ENCODE measurements around the gene HEYL.
A peak's percentile ranks its signal among the peaks of the same experiment; 100 is the strongest.

HEYL gene

DNA sequence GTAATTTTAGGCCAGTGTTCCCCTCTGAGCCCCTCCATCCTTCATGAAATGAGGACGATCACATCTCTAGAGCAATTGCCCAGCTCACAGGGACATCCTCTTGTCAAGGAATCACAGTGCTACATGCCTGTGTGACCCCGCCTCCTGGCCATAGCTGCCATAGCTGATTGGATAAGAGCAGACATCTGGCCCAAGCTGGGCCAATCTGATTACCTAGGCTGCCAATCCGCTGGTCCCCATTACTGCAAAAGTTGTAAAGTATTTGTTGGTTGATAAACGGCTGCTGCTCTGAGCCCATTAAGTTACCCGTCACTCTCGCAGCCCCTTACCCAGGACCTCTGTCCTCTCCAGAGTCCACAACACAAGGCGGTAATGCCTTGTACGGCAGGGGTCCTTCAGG, 24.1 kb upstream of the HEYL start:
- Histone ChIP-seq H3K9me3 (ENCODE audit: severe bottlenecking) (no peaks in the 10 kb centered on the region), H3K27me3 (ENCODE audit: insufficient read depth, low read depth, severe bottlenecking) (no peaks in the 10 kb centered on the region), H3K27ac (no peak overlapping the region), H3K4me3 (ENCODE audit: low read depth, low read length) (no peak overlapping the region), H3K36me3 (no peaks in the 10 kb centered on the region)
- TF ChIP-seq, protein P1, sequence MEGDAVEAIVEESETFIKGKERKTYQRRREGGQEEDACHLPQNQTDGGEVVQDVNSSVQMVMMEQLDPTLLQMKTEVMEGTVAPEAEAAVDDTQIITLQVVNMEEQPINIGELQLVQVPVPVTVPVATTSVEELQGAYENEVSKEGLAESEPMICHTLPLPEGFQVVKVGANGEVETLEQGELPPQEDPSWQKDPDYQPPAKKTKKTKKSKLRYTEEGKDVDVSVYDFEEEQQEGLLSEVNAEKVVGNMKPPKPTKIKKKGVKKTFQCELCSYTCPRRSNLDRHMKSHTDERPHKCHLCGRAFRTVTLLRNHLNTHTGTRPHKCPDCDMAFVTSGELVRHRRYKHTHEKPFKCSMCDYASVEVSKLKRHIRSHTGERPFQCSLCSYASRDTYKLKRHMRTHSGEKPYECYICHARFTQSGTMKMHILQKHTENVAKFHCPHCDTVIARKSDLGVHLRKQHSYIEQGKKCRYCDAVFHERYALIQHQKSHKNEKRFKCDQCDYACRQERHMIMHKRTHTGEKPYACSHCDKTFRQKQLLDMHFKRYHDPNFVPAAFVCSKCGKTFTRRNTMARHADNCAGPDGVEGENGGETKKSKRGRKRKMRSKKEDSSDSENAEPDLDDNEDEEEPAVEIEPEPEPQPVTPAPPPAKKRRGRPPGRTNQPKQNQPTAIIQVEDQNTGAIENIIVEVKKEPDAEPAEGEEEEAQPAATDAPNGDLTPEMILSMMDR (IDR thresholded peaks at IDR 0.05; ENCODE audit: low read depth, low read length): no peak
- no peak for DNase-seq

DNA sequence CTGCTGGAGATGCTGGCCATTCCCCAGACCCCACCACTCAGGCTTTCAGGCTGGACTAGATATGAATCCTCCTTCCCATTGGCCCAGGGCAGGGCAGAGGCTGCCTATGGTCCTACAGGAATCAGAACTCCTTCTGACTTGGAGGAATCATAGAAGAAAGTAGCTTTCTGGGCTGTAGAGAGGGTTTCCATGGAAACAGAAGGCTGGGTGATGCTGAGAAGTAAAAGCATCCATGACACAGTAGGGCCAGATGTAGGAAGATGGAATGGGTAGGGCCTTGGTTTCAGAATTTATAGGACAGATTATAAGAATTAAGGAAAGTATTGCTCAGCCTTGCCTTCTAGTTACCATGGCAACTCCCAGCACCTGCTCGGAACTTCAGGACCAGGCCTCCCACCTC, 23.4 kb upstream of the HEYL start:
- Histone ChIP-seq H3K36me3 (no peaks in the 10 kb centered on the region), H3K9me3 (ENCODE audit: severe bottlenecking) (no peaks in the 10 kb centered on the region), H3K27ac (no peak overlapping the region), H3K27me3 (ENCODE audit: insufficient read depth, low read depth, severe bottlenecking) (no peaks in the 10 kb centered on the region), H3K4me3 (ENCODE audit: low read depth, low read length) (no peak overlapping the region)
- TF ChIP-seq, protein P1 (IDR thresholded peaks at IDR 0.05; ENCODE audit: low read depth, low read length): no peak
- DNase-seq: no peak

DNA sequence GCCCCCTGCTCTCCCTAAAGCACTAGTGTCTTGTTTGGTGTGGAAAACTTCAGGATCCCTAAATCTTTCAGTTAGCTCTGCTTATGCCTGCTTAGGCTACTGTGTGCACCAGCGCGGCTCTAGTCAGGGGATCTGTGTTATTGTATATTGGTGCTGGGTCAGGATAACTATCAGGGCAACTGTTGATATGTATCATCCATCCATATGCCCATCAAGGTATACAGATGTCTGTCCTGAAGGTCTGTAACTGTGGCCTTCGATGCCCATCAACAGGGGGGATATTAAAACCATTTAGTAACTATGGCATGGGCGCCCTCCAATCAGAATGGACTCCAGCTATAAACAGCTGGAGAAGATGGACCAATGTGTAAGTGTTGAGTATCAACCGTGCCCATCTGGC, 20.1 kb upstream of the HEYL start:
- H3K36me3 ChIP-seq: no peaks in the 10 kb centered on the region
- no peaks in the 10 kb centered on the region for H3K27me3 ChIP-seq (ENCODE audit: insufficient read depth, low read depth, severe bottlenecking)
- TF ChIP-seq, protein P1 (IDR thresholded peaks at IDR 0.05; ENCODE audit: low read depth, low read length): no peak
- no peak for DNase-seq
- no peaks in the 10 kb centered on the region for H3K9me3 ChIP-seq (ENCODE audit: severe bottlenecking)
- no peak overlapping the region for H3K27ac ChIP-seq
- no peak overlapping the region for H3K4me3 ChIP-seq (ENCODE audit: low read depth, low read length)

DNA sequence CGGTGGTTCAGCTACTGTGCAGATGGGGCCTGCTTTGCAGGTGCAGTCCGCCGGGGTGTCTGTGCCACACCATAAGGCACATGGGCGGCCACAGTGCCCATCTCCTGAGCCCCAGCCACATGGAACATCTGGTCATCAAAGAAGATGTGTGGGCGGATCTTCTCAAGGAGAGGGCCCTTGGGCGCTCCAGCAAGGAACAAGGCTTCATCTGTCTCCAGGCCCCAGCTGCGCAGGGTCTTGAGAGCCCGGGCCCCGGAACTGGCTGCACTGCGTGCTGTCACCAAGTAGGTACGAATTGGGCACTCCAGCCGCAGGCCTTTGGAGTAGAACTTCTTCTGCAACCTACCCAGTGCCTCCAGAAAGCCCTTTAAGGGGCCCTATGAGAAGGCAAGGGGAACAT, 19.7 kb upstream of the HEYL start:
- H3K27ac ChIP-seq: no peak overlapping the region
- DNase-seq: no peak
- no peaks in the 10 kb centered on the region for H3K36me3 ChIP-seq
- H3K27me3 ChIP-seq (ENCODE audit: insufficient read depth, low read depth, severe bottlenecking): no peaks in the 10 kb centered on the region
- H3K9me3 ChIP-seq (ENCODE audit: severe bottlenecking): no peaks in the 10 kb centered on the region
- TF ChIP-seq, protein P1 (IDR thresholded peaks at IDR 0.05; ENCODE audit: low read depth, low read length): no peak
- H3K4me3 ChIP-seq (ENCODE audit: low read depth, low read length): no peak overlapping the region

DNA sequence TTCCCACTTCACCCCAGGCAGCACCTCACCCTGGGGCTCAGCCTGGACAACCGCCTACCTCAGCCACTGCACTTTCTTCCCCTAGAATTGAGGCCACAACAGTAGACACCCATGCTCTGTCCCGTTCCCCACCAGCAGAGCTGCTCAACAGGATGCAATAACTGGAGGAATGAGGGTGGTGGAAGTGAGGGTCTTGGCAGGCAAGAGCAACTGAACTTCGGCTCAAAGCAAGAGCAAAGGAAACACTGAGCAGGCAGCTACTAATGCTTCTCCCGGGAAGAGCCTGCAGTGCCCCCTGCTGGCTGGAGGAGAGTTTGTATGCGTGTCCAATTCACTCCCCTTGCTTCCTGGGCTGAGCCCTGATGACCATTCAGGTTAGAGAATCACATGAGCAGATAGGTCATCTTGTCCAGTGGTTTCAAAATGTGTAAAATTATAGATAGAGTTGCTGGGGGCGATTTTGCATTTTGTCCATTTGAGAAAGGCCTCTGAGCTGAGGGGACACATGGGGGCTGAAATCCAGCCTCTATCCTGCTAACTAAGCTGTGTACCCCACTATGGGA, 18.6 kb upstream of the HEYL start:
- Histone ChIP-seq H3K9me3 (ENCODE audit: severe bottlenecking) (no peaks in the 10 kb centered on the region), H3K27ac (no peak overlapping the region), H3K36me3 (no peaks in the 10 kb centered on the region), H3K27me3 (ENCODE audit: insufficient read depth, low read depth, severe bottlenecking) (no peaks in the 10 kb centered on the region), H3K4me3 (ENCODE audit: low read depth, low read length) (no peak overlapping the region)
- DNase-seq: peak; percentile 81
- TF ChIP-seq, protein P1 (IDR thresholded peaks at IDR 0.05; ENCODE audit: low read depth, low read length): peak; percentile 96

DNA sequence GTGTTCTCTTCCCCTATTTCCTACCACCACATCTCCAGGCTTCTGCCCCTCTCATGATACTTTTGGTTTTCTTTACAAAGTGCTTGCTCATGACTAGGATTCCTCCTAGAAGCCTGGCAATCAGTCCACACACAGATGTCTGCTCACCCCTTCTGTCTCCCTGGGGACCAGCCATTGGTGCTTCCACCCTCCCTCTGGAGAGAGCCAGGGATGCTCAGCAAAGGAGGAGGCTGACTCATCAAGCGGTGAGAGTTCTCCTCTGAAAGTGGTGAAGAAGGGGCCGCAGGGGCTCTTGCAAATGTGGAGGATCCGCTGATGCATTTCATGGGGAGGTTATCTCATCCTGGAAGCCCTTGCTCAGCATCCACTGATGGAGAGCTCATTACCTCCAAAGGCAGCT, 18.0 kb upstream of the HEYL start:
- Histone ChIP-seq H3K36me3 (no peaks in the 10 kb centered on the region), H3K9me3 (ENCODE audit: severe bottlenecking) (no peaks in the 10 kb centered on the region), H3K27me3 (ENCODE audit: insufficient read depth, low read depth, severe bottlenecking) (no peaks in the 10 kb centered on the region), H3K4me3 (ENCODE audit: low read depth, low read length) (no peak overlapping the region), H3K27ac (no peak overlapping the region)
- TF ChIP-seq, protein P1 (IDR thresholded peaks at IDR 0.05; ENCODE audit: low read depth, low read length): no peak
- DNase-seq: no peak
